Medulla oblongata (tissue), 1 donor: ENCODE measurements around the gene GPR176.
A peak's percentile ranks its signal among the peaks of the same experiment; 100 is the strongest.

Source experiments
- DNase-seq: peaks from one replicate; pipeline ENCODE4 v3.0.0-alpha.2; 2015; ENCODE audit errors: extremely low spot score

GPR176 gene

GRCh38 chr15:39783244-39783820 is 136.7 kb downstream of the GPR176 start:
- DNase-seq, result no peak

DNA sequence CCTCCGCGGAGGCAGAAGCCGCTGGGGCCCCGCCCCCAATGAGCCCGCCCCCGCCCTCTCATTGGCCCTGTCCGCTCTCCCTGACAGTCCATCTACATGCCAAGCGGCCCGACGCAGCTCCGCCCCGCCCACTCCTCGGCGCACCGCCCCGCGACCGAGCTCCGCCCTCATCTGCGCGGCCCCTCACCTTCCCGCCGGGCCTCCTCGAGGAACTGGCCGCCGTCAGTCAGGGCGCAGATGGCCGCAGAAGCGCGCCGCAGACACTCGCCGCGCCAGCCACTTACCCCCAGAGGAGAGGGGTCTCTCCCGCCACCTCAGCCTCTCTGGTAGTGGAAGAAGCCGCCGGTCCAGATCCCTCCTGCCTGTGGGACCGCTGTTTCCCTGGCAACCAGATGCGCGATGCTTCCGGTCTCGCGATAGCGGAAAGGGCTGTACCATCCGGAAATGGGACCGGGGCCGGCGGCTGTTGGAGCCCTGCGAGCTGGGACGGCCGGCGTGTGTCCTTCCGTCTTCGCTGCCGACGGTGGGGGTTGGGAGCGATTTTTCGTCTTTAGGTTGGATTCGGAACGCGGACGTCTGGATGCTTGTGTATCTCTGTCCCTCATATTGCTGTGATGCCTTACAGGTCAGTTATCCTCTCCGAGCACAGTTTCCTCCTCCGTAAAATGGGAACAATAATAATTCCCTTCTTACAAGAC is 137.5 kb downstream of the GPR176 start, which contains the start of gene FSIP1:
Gene FSIP1, minus strand, starts transcription at position 401 of the 698 bp plus-strand sequence. CDS start 6,317 bp downstream, outside the sequence.
- peak; percentile 96 for DNase-seq

DNA sequence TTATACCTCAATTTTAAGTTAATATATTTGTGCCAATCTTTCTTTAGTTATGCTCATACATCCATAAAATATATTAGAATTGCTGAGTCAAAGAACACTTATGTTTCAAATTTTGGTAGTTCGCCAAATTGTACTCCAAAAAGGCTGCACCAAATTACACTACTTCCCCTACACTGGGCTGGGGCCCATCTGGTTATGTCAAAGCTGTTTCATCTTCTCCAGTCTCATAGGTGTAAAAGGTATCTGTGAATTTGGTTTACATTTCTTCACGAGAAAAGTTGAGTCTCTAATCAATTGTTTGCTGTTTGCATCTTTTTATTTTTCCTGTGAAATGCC is 138.1 kb downstream of the GPR176 start:
- DNase-seq, result no peak

DNA sequence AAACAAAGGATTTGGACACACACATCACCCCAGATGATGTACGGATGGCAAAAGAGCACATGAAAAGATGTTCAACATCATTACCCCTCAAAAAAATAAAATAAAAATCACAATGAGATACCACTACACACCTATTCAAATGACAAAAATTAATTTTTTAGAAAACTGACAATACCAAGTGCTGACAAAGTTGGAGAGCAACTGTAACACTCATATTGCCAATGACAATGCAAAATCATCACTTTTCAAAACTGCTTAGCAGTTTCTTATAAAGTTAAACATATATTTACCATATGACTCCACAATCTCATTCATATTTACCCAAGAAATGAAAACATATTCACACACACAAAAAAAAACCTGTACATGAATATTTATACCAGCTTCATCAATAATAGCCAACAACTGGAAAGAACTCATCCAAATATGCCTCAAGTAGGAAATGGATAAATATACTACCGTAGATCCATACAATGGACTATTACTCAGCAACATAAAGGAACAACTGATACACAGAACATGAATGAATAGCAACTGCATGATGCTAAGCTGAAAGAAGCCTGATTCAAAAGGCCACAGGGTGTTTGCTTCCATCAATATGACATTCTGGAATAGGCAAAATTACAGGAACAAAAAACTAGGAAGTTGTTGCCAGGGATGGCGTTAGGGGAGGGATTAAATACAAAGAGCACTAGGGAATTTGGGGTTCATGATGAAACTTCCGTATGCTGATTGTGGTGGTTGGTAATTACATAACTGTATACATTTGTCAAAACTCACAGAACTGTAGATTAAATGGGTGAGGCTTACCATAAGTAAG is 138.7 kb downstream of the GPR176 start:
- no peak for DNase-seq

DNA sequence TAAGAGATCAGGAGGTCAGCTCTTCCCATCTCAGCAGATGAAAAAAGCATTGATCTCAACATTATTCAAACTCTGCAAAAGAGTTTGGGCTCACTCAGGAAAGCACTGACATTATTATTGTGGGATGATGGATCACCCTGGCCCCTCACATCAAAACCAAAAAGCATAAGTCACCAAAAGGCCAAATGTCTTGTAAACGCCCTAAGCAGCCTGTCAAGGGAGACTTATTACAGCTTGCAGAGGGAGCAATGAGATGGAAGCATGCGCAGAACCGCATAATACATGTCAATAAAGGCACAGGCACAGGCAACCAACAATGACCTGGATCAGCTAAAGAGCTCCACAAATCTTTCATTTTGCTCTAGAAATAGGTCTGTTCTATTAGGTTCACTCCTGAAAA is 142.0 kb downstream of the GPR176 start:
- no peak for DNase-seq

DNA sequence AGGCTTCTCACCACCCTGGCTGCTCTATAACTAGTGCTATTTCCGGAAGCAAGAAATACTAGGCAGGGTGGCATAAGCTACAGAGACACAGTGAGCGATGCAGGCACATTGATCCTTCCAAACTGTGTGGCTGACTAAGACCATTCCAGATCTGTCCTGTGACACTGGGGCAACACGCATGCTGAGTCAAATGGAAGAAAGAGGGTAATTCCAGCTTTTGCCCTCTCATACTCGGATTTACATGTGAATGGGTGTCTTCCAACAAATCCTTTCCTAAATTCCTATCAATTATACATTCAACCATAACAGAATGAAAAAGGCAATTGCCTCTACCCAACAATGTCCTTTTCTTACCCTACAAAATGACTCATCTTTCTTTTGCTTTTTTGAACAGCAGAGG is 142.6 kb downstream of the GPR176 start:
- no peak for DNase-seq

GRCh38 chr15:39776068-39776467 is 144.0 kb downstream of the GPR176 start:
- no peak for DNase-seq

GRCh38 chr15:39774688-39775267 is 145.3 kb downstream of the GPR176 start:
- DNase-seq, result no peak

DNA sequence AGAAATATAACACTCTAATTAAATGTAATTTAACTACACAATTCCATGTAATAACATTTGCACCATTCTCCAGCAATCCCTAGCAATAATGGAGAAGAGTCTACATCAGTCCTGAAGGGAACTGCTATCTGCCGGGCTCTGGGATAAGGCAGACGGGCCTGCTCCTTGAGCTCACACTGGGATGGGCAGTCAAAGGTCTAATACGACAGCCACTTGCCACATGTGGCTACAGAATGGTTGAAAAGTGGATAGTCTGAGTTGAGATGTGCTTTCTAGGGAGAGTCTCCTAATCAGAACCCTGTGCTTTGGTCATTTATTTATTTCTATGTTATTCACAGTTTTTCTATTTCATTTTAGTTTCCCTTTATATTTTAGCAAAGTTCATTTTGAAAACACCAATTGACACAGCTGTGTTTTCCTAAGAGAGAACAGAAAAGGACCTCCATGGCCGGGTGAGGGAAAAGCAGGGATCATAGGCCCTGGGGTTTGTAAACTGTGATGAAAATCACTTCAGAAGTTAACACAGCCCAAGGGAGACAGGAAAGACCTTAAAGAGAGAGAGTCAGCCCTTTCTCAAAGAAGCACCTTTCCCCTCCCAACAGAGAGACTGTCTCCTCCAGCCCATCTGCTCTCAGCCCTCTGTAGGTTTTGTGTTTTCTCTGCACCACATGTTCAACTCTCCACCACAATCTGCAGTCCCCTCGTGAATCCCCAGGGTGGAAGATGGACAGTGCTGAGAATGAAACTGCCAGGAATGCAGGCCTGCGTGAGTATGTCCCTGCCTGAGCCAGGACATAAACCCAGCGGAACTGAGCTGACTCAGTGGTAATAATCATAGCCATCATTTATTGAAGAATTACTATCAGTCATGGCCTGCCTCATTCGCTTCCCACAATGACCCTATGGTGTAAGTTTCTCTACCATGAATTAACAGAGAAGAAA is 149.0 kb downstream of the GPR176 start:
- peak; percentile 28 for DNase-seq

DNA sequence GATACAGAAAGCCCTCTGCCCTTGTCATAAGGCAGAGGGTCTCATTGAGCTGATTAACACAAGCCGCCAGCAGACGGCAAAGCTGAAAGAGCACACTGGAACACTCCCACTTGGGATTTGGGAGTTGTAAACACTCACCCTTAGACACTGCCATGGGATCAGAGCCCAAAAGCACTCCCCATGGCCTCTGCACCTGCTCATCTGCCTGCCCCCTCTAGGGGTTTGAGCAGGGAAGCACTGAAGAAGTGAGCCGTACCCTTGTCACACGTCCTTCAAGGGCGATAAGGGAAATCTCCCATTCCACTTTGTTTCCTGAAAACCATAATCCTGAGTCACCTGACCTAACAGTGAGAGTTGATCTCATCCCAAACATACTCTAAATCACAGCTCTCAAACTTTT is 152.1 kb downstream of the GPR176 start:
- DNase-seq, result no peak

DNA sequence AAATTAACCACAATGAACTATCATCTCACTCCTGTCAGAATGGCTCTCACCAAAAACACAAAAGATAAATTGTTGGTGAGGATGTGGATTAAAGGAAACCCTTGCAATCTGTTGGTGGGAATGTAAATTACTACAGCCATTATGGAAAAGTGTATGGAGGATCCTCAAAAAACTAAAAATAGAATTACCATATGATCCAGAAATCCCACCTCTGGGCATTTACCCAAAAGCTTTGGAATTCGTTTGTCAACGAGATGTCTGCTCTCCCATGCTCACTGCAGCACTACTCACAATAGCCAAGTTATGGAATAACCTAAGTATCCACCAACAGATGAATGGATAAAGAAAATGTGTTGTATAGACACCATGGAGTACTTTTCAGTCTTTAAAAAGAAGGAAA is 159.1 kb downstream of the GPR176 start:
- DNase-seq, result no peak

GRCh38 chr15:39756806-39757522 is 163.1 kb downstream of the GPR176 start:
- DNase-seq, result peak; percentile 63

GRCh38 chr15:39752991-39753390 is 167.1 kb downstream of the GPR176 start:
- DNase-seq, result no peak

DNA sequence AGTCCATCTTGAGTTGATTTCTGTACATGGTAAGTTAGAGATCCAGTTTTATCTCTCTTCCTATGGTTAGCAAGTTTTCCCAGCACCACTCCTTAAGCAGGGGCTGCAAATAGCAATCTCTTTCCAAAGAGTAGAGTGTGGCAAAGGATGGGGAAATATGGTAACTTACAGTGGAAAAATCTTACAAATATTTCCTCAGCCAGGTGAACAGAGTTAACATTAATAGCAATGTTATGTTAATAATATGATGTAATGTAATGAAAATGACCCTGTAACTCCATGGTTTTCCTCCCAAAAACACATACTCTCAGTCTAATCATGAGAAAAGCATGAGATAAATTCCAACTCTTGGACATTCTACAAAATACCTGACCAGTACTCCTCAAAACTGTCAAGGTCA is 167.8 kb downstream of the GPR176 start:
- DNase-seq, result no peak
